B cell (primary cell): Measurements from ENCODE around the gene GFI1.

ENCODE experiments used
- EZH2 ChIP-seq: IDR thresholded peaks from 2 replicates; pipeline ENCODE4 v1.6.1; 2012; ENCODE audit warnings: borderline replicate concordance, low read depth, mild to moderate bottlenecking, moderate library complexity, low read length; ENCODE audit not compliant: insufficient read depth, poor library complexity, severe bottlenecking
- TF ChIP-seq, protein P1 (sequence below): fragments of 200-600 bp; IDR thresholded peaks from one replicate; pipeline ENCODE4 v1.8.0; 2022; ENCODE audit warnings: antibody characterized with exemption, mild to moderate bottlenecking

DNA sequence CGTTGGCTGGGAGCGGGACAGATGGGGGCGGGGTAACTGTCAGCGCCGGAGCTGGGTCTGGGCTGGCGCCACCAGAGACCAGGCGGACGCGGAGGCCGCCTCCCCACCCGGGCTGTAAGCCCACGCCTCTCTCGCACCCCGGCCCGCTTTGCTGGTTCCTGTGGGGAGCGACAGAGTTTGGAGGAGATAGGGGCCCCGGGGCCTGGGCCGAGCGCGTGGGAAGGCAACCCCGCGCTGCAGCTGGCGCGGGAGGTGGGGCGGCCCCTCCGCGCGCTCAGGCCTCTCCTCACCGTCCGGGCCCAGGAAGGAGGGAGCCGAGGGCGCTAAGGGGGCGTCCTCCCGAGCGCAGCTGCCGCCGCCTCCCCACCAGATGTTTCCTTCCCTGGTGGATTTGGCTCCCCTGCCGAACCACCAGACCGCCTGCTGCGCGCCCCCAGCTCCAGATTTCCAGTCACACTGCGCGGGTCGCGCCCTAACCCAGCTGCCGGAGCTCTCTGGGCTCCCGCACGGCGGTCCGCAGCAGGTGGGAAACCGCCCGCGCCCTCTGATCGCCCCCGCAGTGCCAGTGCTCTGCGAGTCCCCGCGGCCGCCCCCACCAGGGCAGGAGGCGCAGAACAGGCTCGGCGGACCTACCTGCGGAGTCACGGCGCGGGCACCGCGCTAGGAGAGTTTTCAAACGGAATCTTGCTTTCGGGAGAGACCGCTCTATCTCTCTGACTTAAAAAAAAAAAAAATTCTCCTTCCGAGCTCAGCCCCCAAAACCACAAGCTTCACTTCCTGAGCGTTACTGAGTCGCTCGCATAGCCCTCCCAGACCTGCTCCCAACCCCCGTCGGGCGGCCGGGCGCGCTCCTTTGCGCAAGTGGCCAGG is 1.1 kb downstream of the GFI1 start:
- TF ChIP-seq, protein P1, sequence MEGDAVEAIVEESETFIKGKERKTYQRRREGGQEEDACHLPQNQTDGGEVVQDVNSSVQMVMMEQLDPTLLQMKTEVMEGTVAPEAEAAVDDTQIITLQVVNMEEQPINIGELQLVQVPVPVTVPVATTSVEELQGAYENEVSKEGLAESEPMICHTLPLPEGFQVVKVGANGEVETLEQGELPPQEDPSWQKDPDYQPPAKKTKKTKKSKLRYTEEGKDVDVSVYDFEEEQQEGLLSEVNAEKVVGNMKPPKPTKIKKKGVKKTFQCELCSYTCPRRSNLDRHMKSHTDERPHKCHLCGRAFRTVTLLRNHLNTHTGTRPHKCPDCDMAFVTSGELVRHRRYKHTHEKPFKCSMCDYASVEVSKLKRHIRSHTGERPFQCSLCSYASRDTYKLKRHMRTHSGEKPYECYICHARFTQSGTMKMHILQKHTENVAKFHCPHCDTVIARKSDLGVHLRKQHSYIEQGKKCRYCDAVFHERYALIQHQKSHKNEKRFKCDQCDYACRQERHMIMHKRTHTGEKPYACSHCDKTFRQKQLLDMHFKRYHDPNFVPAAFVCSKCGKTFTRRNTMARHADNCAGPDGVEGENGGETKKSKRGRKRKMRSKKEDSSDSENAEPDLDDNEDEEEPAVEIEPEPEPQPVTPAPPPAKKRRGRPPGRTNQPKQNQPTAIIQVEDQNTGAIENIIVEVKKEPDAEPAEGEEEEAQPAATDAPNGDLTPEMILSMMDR, result peak; percentile 64
- TF ChIP-seq EZH2, result no peak
